Measurements from ENCODE around the gene RTP4.
"Not testable (repeated sequence)": the region's sequence is repeated elsewhere in the genome, so short reads cannot be mapped to it uniquely, and the experiment has no call there.

Gene RTP4

GRCh38 chr3:187370051-187370450 lies 1.9 kb downstream of the RTP4 start:
- no peak for DNase-seq (ENCODE audit: low spot score)

- no peak for DNase-seq (ENCODE audit: low spot score)
These were observed 7.4 kb downstream of the RTP4 start for GRCh38 chr3:187375581-187375980.

- no peak for DNase-seq (ENCODE audit: low spot score)
These were observed 9.7 kb downstream of the RTP4 start for GRCh38 chr3:187377842-187378241.

- DNase-seq (ENCODE audit: low spot score) = no peak
These were observed 14.5 kb downstream of the RTP4 start for GRCh38 chr3:187382609-187383151.

GRCh38 chr3:187383246-187383645 lies 15.1 kb downstream of the RTP4 start:
- DNase-seq (ENCODE audit: low spot score) = no peak

GRCh38 chr3:187385296-187385695 lies 17.1 kb downstream of the RTP4 start:
- no peak for DNase-seq (ENCODE audit: low spot score)

GRCh38 chr3:187396661-187397060 lies 28.5 kb downstream of the RTP4 start:
- DNase-seq (ENCODE audit: low spot score) = no peak

- no peak for DNase-seq (ENCODE audit: low spot score)
These were observed 30.8 kb downstream of the RTP4 start for GRCh38 chr3:187398955-187399354.

GRCh38 chr3:187400756-187401155 lies 32.6 kb downstream of the RTP4 start:
- no peak for DNase-seq (ENCODE audit: low spot score)

GRCh38 chr3:187401856-187402255 lies 33.7 kb downstream of the RTP4 start:
- DNase-seq (ENCODE audit: low spot score) = no peak

GRCh38 chr3:187403768-187404288 lies 35.6 kb downstream of the RTP4 start:
- DNase-seq (ENCODE audit: low spot score) = no peak

GRCh38 chr3:187406927-187407326 lies 38.7 kb downstream of the RTP4 start:
- DNase-seq (ENCODE audit: low spot score) = no peak

GRCh38 chr3:187411991-187412781 lies 44.0 kb downstream of the RTP4 start:
- DNase-seq (ENCODE audit: low spot score) = not testable (repeated sequence)

Measured in HuH-7 (cell line).